ENCODE measurements around the gene APBA3.

The APBA3 gene

DNA sequence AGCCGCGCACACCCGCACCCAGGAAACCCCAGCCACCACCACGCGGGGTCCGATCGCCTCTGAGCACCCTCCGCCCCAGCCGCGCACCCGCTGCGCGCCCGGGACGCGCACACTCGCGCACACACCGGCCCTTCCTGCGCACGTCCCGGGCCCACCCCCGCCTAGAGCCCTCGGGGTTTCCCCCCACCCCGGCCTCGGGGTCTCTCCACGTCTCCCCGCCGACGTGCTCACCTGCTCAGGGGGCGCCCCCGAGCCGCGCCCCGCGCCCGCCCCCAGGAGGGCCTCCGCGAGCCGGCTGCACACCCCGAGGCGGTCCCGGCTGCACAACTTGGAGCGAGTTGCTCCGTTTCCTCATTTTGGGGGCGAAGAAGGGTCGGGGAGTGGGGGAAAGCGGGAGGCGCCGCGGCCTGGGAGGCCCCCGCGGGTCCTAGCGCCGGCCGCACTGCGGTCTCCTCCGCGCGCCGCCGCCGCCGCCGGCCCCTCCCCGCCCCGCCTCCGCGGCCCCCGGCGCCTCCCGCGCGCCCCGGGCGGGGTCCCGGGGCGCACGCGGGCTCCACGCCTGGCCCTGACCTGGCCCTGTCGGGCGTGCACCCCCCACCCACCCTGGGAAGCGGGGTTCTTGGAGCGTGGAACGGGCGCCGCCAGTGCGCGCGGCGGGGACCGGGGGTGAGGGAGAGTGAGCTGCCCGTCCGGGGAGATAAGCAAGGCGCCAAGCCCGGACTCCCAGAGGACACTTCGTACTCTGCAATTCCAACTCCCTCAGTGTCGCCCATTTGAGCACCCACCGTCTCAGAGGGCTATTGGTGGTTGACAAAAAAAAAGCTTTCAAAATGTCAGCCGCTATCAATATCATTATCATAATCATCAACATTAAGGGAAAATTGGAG, 24.7 kb upstream of the APBA3 start, which contains the start of gene MATK:
Gene MATK (minus strand): TSS at position 444 of the 887 bp plus-strand sequence. CDS start 1,246 bp downstream, outside the sequence.
- DNase-seq, result peak; percentile 43

DNA sequence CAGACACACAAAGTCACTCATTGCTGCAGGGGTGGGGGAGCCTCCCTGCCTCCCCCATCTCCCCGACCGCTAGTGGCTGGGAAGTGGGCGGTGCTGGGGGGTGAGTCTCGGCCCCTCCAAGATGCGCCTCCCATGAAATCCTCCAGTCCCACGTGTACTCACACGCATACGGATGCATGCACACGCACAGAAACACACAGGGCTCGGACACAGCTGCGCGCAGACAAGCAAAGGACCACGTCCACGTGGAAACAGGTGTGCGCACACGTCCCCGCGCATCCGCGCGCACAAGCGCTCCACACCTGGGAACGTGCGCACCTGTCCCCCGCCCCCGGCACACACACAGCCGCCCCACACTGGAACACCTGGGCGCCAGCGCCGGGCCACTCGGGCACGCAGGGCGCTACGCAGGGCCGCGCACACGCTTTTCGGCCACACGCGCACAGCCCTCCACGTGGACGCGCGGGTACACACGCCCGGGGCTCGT, 24.0 kb upstream of the APBA3 start:
- DNase-seq, result peak; percentile 44

DNA sequence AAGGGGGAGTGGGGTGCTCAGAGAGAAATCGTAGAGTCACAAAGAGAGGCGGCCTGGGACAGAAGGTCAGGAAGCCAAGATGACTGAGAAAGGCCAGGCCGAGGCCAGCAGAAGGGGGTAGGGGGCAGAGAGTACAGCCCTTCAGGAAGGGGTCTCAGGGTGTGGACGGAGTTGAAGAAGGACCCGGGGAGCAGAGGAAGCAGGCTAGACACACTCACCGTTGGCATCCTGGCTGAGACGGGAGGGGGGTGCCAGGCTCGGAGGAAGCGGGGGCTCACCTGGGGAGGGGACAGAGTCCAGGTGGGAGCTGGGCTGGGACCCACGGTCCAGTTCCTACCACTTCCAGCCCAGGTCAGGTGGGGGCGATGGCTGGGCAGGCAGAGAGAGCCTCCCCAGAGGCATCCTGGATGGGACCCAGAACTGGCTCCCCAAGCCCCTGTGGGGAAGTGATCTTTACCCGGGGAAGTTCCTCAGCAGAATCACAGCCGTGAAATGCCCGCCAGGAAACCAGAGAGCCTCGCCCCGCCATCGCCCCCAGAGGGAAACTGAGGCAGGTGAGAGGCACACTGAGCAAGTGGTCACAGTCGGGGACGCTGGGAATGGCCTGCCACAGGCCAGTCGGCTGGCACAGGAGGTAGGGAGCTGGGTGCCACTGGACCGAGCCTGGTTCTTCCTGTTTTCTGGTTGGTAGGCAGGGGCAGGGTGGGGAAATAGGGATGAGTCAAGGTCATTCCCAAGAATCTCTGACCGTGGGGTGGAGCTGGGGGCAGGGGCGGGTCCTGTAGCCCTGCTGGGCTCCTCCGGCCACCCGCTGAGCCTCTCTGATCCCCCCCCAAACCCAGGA, 23.3 kb upstream of the APBA3 start:
- DNase-seq, result no peak

DNA sequence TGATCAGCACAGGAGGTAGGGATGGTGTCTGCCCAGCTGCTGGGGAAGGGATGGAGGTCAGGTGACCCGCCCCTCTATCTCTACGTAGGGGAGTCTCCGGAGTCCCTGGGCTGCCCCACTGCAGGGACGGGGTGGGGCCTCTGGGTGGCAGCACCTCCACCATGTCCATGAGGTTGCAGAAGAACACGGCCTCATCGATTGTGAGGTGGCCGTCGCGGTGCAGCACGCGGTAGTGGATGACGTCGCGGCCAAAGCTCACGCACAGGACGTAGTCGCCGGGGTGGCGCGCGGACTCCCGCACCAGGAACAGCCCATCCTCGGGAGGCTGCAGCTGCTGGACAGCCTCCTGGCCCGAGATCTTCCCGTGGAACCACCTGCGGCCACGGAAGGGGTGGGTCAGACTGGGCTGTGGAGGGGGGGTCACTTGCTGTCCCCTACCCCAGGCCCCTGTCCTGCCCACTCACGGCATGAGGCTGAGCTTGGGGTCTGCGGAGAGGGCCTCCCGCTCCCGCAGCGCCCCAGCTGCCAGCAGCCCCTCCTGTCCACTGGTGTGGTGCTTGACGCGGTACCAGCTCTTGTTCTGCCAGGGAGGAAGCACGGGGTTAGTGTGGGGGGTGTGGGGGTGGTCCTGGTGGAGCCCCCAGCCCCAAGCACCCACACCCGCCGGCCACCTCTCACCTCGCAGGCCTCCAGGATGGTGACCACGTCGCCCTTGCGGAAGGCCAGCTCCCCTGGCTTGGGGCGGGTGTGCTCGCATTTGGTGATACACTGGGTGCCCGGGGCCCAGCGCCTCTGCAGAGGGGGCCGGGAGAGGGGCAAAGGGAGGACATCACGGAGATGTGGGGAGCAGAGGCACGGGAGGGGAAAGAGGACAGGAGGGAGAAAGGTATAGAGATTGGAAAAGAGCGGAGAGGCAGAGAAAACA, 22.4 kb upstream of the APBA3 start:
- DNase-seq, result peak; percentile 58

DNA sequence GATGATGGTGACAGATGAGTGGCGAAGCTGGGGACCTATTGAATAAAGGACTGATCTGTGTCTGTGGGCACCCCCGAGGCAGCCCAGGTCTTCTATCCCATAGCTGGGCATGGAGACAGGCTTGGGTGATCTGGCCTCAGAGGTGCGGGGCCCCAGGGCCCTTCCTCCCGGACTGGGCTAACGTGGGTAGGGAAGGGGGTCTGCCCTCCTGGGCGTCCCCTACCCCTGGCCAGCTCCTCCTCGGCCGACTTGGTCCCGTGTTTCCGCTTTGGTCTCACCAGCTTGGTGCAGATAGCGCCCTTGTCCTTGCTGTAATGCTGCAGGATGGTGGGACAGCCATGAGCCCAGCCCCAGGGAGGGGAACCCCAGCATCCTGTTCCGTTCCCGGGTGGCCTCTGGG, 21.4 kb upstream of the APBA3 start:
- no peak for DNase-seq

DNA sequence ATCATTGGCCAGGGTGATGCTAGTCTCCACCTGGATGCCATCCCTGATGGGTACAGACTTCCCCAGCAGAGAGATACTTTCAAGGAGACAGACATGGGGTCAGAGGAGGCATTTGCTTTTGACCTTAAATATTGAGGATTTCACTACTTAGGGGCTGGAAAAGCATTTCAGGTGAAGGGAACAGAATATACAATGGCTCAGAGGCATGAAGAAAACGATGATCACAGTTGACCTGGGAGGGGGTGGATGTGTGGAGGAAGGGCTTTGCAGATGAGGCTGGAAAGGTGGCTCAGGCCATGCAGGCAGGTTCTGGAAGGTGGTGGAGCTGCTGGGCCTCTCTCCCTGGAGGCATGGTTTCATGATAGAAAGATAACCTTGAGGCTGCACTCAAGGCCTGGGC, 20.8 kb upstream of the APBA3 start:
- DNase-seq, result no peak

DNA sequence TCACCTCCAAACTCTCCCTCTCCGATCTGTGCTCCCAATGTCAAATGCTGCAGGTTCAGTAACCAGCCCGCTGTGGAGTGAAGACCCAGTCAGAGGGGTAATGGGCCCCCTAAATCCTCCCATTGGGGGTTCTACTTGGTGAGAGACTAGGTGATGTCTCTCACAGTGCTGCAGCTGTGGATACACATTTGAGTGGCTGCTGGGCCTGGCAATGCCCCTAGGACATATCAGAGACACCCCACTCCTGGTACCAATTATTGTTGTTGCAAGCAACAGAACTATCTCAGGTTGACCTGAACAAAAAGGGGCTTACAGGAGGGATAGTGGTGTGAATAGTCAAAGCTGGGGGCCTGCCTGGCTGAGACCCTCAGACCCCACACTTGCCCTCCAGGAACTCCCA, 20.1 kb upstream of the APBA3 start:
- DNase-seq, result no peak

DNA sequence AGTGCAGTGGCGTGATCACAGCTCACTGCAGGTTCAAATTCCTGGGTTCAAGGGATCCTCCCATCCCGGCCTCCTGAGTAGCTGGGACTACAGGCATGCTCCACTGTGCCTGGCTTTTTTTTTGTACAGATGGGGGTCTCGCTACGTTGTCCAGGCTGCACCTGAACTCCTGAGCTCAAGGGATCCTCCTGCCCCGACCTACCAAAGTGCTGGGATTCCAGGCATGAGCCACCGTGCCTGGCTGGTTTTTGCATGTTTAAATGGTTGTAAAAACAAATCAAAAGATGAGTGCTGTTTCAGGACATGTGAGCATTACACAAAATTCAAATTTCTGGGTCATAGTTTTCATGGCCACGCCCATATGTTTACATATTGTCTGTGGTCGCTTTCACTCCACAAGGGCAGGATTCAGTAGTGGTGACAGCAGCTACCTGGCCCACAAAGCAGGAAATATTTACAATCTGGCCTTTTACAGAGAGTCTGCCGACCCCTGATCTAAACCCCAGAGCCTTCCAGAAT, 19.4 kb upstream of the APBA3 start:
- no peak for DNase-seq

DNA sequence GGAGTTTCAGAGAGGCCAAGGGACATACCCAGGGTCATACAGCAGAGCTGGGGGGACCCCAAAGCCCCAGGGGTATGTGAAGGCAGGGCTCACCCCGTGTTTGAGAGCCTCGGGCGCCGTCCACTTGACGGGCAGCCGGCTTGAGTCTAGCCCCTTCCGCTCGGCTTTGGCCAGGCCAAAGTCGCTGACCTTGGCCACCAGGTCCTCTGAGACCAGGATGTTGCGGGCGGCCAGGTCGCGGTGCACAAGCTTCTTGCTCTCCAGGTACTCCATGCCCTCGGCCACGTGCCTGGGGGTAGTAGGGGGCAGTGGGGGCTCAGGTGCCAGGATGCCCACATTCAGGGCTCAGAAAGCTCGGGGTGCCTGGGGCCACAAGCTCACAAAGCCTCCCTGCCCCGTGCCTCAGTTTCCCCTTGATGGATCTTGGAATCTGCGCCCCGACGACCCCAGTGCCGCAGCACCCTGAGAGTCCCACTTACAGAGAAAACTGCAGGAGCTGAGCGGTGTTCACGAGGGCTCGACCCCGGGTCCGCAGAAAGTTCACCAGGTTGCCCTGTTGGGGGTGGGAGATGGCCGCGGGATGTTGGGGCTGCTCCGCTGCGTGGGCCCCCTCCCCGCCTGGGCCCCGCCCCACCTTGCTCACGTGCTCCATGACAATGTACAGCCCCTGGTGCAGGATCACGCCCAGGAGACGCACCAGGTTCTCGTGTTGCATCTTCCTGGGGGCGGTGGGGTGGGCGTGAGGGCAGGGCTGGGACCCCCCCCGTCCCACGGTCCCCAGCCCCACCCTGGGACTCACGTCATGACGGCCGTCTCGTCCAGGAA, 17.6 kb upstream of the APBA3 start:
- no peak for DNase-seq

DNA sequence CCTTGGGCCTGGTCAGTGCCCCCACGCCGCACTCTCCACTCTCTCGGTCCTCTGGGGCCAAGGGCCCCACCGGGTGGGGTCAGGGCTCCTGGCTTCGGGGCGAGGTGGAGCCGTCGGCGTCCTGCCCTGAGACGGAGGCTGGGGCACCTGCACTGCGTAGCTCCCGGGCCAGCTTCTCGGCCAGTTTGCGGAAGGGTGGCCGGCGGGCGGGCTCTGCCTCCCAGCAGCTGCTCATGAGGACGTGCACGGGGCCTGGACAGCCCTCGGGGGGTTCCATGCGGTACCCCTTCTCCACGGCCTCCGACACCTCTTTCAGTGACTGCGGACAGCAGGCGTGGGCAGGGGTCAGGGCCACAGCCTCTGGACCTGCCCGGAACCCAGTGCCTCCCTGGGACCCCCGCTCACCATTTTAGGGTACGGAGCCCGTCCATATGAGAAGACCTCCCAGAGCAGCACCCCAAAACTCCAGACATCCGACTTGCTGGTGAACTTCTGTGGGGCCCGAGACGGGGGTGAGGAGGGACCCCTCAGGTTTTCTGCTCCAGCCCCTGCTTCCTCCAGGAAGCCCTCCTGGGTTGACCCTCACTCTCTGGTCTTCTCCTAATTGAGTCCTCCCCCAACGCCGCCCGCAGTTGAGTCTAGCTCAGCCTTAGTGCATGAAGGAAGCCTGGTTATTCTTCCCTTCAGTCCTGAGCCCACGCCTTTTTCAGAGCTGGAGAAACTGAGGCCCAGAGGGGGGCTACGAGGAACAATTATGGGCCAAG, 16.8 kb upstream of the APBA3 start:
- no peak for DNase-seq

DNA sequence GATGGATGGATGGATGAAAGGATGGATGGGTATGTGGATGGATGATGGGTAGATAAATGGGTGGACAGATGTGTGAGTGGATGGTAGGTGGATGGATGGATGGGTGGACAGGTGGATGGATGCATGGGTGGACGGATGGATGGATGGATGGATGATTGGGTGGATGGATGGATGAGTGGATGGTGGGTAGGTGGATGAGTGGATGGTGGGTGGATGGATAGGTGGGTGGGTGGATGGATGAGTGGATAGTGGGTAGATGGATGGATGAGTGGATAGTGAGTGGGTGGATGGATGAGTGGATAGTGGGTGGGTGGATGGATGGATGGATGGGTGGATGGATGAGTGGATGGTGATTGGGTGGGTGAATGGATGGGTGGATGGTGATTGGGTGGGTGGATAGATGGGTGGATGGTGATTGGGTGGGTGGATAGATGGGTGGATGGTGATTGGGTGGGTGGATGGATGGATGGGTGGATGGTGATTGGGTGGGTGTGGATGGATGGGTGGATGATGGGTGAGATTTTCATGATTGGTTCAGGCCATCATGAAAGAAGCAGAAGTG, 15.1 kb upstream of the APBA3 start:
- DNase-seq, result no peak

DNA sequence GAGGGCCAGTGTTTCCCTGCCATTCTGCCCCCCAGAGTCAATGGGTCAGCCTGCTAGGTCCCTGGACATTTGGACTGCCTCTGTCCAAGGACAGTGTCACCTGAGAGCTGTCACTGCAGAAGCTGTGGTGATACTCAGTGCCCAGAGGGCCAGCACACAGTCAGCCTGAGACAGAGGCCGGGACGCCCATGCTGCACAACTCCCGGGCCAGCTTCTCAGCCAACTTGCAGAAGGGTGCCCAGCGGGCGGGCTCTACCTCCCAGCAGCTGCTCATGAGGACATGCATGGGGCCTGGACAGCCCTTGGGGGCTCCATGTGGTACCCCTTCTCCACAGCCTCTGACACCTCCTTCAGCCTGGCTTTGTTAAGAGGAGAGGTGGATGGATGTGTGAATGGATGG, 14.3 kb upstream of the APBA3 start:
- DNase-seq, result no peak

DNA sequence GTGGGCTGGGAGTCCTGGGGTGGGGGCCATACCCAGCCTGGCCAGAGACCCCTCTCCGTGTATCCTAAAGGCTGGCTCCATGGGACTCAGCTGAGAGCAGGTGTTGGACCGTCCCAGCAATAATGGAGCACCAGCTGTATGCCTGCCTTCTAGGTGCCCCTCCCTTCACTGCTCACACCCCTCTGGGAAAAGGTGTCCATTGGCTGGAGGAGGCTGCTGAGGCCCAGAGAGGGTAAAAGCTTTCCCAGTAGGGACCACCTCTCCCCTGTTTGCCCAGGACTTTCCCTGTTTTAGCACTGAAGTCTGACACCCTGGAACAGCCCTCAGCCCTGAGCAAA, 13.9 kb upstream of the APBA3 start:
- DNase-seq, result no peak

DNA sequence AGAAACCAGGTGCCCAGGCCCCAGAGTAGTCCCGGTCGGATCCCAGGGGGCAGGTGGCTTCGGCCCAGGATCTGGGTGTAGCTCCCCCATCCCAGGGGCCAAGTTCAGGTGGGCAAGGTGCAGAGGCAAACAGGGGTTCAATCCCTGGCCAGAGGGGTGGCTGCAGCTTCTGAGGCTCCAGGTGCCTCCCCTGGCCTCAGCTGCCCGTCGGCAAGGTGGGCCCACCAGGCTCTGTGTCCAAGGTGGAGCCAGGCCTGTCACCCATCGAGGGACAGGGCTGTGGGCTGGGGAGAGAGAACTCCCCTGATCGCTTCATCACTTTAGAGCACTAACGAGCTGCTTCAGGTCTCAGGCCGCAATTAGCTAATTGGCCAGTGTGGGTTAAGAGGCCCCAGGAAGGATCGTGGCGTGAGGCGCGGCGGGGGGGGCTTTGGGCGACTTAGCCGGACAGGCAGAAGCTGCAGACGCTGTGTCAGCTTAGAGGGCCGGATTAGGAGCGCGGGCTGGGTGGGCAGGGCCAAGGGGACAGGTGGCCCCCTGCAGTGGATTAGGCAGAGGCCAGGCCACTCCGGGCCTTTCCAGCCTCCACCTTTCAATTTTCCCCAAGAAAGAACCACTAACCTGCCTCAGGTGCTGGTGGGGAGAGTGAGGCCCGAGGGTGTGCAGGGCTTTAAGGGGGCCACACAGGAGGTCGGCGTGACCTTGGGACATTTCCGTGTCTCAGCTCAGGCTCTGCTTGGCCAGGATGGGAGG, 13.3 kb upstream of the APBA3 start:
- DNase-seq, result no peak

DNA sequence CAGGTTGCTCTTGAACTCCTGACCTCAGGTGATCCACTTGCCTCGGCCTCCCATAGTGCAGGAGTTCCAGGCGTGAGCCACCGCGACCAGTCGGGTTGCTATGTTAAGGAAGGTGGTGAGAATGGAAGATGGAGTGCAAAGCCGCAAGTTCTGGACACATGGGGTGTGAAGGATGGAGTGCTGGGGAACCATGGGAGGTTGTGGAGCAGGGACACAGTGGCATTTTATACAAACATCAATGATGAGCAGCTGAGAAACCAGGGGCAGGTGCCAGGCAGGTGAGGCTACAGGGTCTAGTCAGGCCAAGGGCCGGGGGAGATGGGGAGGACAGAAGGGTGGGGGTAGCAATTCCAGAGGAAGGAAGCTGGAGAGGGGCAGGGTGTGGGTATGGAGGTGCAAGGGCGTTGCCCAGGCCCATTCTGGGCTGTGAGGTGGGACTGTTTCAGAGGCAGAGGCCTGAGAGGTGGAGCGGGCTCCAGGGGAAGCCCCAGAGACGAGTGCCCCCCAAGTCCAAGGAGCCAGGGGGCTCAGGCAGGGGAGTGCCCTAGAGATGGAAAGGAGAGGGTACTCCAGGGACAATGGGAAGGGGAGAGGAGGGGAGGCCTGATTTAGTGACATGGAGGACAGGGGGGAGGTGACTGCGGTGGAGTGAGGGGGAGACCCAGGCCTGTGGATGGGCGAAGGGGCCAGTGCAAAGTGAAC, 12.5 kb upstream of the APBA3 start:
- no peak for DNase-seq

DNA sequence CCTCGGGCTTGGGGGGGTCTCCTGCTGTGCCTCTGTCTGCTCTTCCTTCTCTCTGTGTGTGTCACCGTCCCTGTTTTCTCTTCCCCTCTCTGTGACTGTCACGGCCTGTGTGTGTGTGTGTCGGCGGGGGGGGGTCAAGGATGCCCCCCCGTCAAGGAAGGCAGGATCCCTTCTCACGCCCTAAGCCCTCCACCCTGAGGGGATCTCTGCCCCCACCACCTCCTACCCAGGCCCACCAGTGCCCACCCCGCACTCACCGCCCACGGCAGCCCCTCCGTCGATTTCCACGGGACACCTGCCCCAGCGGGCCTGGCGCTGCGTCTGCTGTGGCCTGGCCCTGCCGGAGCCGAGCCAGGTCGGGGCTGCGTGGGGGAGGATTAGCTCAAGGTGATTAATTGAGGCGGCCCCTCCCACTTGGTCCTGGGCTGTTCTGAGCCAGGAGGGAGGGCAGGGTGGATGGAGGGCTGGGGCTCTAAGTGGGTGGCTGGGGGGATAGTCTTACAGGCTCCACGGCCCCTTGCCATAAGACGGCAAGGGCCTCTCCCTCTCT, 10.5 kb upstream of the APBA3 start, which contains the start of gene RAX2:
Gene RAX2 (minus strand): TSS at position 323 of the 550 bp plus-strand sequence. CDS start 486 bp downstream, outside the sequence.
- DNase-seq, result no peak

DNA sequence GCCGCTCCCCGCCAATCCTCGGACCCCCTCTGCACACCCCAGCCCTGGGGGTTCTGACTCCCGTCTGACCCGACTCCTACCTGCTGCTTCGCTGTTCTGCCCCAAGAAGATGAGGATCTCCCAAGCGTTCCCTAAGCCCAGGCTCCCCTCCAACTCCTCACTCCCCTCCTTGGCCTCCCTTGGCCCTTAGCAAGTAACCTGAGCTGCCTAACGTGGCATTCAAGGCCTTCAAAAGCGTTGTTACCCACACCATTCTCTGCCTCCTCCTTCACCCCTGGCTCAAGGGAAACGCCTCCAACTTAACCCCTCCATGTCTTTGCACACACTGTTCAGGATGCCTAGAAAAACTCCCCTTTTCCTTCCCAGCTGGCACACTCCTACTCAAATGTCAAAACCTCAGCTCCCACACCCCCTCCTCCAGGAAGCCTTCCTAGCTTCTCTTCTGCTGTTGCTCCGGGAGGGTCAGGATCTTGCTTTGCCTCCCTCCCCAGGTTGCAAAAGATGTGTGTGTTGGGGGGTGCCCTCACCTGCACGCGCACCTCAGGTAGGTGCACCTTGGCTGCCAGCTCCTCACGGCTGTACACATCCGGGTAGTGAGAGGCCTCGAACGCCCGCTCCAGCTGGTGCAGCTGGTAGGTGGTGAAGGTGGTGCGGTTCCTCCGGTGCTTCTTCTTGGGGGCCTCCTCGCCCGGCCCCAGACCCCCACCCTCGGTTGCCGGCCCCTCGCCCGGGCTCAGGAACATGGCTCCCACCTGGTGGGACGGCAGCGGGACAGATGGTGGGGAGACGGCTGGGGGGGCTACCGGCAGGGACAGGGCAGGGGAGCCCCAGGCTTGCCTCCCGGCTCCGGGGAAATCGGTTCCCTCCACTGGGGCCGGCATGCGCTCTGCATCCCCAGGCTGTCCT, 9.8 kb upstream of the APBA3 start:
- no peak for DNase-seq

All from stimulated activated CD4-positive, alpha-beta T cell treated with anti-CD3 and anti-CD28 coated beads, Interleukin-4, amount 100 ng/mL, for 1 hour (primary cell).